SK-N-MC (cell line): Measurements from ENCODE around the gene FOXA3.

Experiments
- DNase-seq: peaks from one replicate; pipeline ENCODE4 v3.0.0-alpha.2; 2011; ENCODE audit warnings: low read depth, low spot score
- H3K27ac ChIP-seq: fragments of 200-600 bp; sonication (generic); 2 replicates; pipeline ENCODE4 v1.5.1; 2016; ENCODE audit warnings: mixed run types
- H3K36me3 ChIP-seq: fragments of 200-600 bp; sonication (generic); 2 replicates; pipeline ENCODE4 v1.6.1; 2017; ENCODE audit warnings: antibody characterized with exemption, low read length, mixed read lengths; ENCODE audit not compliant: insufficient read depth
- H3K4me3 ChIP-seq: fragments of 200-600 bp; sonication (generic); 2 replicates; pipeline ENCODE4 v1.5.1; 2016
- H3K9ac ChIP-seq: fragments of 200-600 bp; sonication (generic); 2 replicates; pipeline ENCODE4 v1.8.0; 2017; ENCODE audit warnings: mixed run types, mixed read lengths; ENCODE audit not compliant: insufficient read length
- H3K9me3 ChIP-seq: fragments of 200-600 bp; sonication (generic); 2 replicates; pipeline ENCODE4 v1.6.1; 2017; ENCODE audit warnings: low read depth, mild to moderate bottlenecking, antibody characterized with exemption, low read length, moderate library complexity, mixed read lengths
- EZH2 ChIP-seq: fragments of 200-600 bp; sonication (generic); IDR thresholded peaks from one replicate; pipeline ENCODE4 v1.6.1; 2017; ENCODE audit warnings: antibody characterized with exemption
- FOXP2 ChIP-seq: optimal IDR thresholded peaks from 2 replicates; pipeline ENCODE3; 2011; ENCODE audit warnings: mild to moderate bottlenecking, moderate library complexity; ENCODE audit not compliant: insufficient read depth; ENCODE audit errors: extremely low read length, control extremely low read depth
- POLR2AphosphoS5 ChIP-seq: IDR thresholded peaks from 2 replicates; pipeline ENCODE4 v1.6.1; 2012; ENCODE audit warnings: mild to moderate bottlenecking, low read depth, low read length, borderline replicate concordance

The FOXA3 gene

GRCh38 chr19:45825917-45826893, 37.9 kb upstream of the FOXA3 start:
- peaks cover 58% of the 10 kb centered on the region; the same call in 1 of the 2 replicates for H3K36me3 ChIP-seq
- H3K4me3 ChIP-seq = no peak overlapping the region
- H3K27ac ChIP-seq = no peak overlapping the region
- no peaks in the 10 kb centered on the region for H3K9me3 ChIP-seq
- no peak for TF ChIP-seq FOXP2
- no peak for TF ChIP-seq POLR2AphosphoS5
- TF ChIP-seq EZH2 = no peak
- no peak for DNase-seq
- no peak overlapping the region for H3K9ac ChIP-seq

GRCh38 chr19:45826934-45827333, 37.2 kb upstream of the FOXA3 start:
- H3K27ac ChIP-seq = no peak overlapping the region
- H3K36me3 ChIP-seq = peaks cover 66% of the 10 kb centered on the region; the same call in 1 of the 2 replicates
- no peaks in the 10 kb centered on the region for H3K9me3 ChIP-seq
- H3K9ac ChIP-seq = no peak overlapping the region
- DNase-seq = no peak
- TF ChIP-seq POLR2AphosphoS5 (no peak), FOXP2 (no peak), EZH2 (no peak)
- H3K4me3 ChIP-seq = no peak overlapping the region

- Histone ChIP-seq H3K36me3 (peaks cover 72% of the 10 kb centered on the region; the same call in 1 of the 2 replicates), H3K4me3 (no peak overlapping the region), H3K9ac (no peak overlapping the region), H3K27ac (no peak overlapping the region), H3K9me3 (no peaks in the 10 kb centered on the region)
- DNase-seq = no peak
- no peak for TF ChIP-seq FOXP2
- TF ChIP-seq POLR2AphosphoS5 = no peak
- no peak for TF ChIP-seq EZH2
These were observed 36.5 kb upstream of the FOXA3 start for GRCh38 chr19:45827459-45828093.

GRCh38 chr19:45828523-45828922, 35.6 kb upstream of the FOXA3 start:
- TF ChIP-seq FOXP2 = no peak
- no peak for TF ChIP-seq POLR2AphosphoS5
- no peak for TF ChIP-seq EZH2
- peaks cover 72% of the 10 kb centered on the region; the same call in 1 of the 2 replicates for H3K36me3 ChIP-seq
- H3K4me3 ChIP-seq = no peak overlapping the region
- no peak for DNase-seq
- no peak overlapping the region for H3K27ac ChIP-seq
- no peaks in the 10 kb centered on the region for H3K9me3 ChIP-seq
- H3K9ac ChIP-seq = no peak overlapping the region

- DNase-seq = no peak
- no peak overlapping the region for H3K9ac ChIP-seq
- peaks cover 72% of the 10 kb centered on the region; the same call in 1 of the 2 replicates for H3K36me3 ChIP-seq
- TF ChIP-seq FOXP2 = no peak
- TF ChIP-seq POLR2AphosphoS5 = no peak
- no peak for TF ChIP-seq EZH2
- H3K9me3 ChIP-seq = no peaks in the 10 kb centered on the region
- no peak overlapping the region for H3K4me3 ChIP-seq
- no peak overlapping the region for H3K27ac ChIP-seq
These were observed 35.2 kb upstream of the FOXA3 start for GRCh38 chr19:45828945-45829344.

- H3K9ac ChIP-seq = no peak overlapping the region
- H3K4me3 ChIP-seq = no peak overlapping the region
- H3K9me3 ChIP-seq = no peaks in the 10 kb centered on the region
- DNase-seq = no peak
- peaks cover 75% of the 10 kb centered on the region for H3K36me3 ChIP-seq
- no peak for TF ChIP-seq POLR2AphosphoS5
- TF ChIP-seq FOXP2 = no peak
- no peak for TF ChIP-seq EZH2
- no peak overlapping the region for H3K27ac ChIP-seq
These were observed 29.2 kb upstream of the FOXA3 start for GRCh38 chr19:45834970-45835369.

- no peak overlapping the region for H3K9ac ChIP-seq
- H3K36me3 ChIP-seq = peaks cover 87% of the 10 kb centered on the region
- TF ChIP-seq POLR2AphosphoS5 (no peak), EZH2 (no peak), FOXP2 (no peak)
- H3K9me3 ChIP-seq = no peaks in the 10 kb centered on the region
- no peak overlapping the region for H3K4me3 ChIP-seq
- DNase-seq = no peak
- H3K27ac ChIP-seq = no peak overlapping the region
These were observed 21.9 kb upstream of the FOXA3 start for GRCh38 chr19:45842198-45842597.

GRCh38 chr19:45847663-45848062, 16.5 kb upstream of the FOXA3 start:
- Histone ChIP-seq H3K9me3 (no peaks in the 10 kb centered on the region), H3K9ac (no peak overlapping the region), H3K4me3 (no peak overlapping the region), H3K27ac (no peak overlapping the region), H3K36me3 (peaks cover 80% of the 10 kb centered on the region)
- DNase-seq = no peak
- no peak for TF ChIP-seq POLR2AphosphoS5

- Histone ChIP-seq H3K4me3 (no peak overlapping the region), H3K36me3 (peaks cover 78% of the 10 kb centered on the region), H3K9me3 (no peaks in the 10 kb centered on the region), H3K9ac (no peak overlapping the region), H3K27ac (no peak overlapping the region)
- DNase-seq = no peak
- TF ChIP-seq POLR2AphosphoS5 (no peak), EZH2 (no peak), FOXP2 (no peak)
These were observed 15.2 kb upstream of the FOXA3 start for GRCh38 chr19:45848922-45849321.
